Chondrocyte (in vitro differentiated cells): ENCODE data around the gene ANTXR1. TPM values are rescaled to one million over a fixed set of nuclear protein-coding genes. Genes with fewer than 3 reads are reported as not detected.

Experiments used
- DNase-seq: peaks from one replicate; pipeline ENCODE4 v3.0.0; 2021; ENCODE audit warnings: mixed read lengths, low spot score
- H3K27ac Mint-ChIP-seq: one replicate; pipeline ENCODE4 v1.8.0; 2021; ENCODE audit warnings: mild to moderate bottlenecking, moderate library complexity, mixed read lengths; ENCODE audit not compliant: unreplicated experiment
- H3K27me3 Mint-ChIP-seq: 2 replicates; pipeline ENCODE4 v1.8.0; 2021; ENCODE audit warnings: low read depth, mixed read lengths
- H3K36me3 Mint-ChIP-seq: 2 replicates; pipeline ENCODE4 v1.8.0; 2021; ENCODE audit warnings: low read depth, mixed read lengths
- H3K4me1 Mint-ChIP-seq: 2 replicates; pipeline ENCODE4 v1.8.0; 2021; ENCODE audit warnings: low read depth, mild to moderate bottlenecking, mixed read lengths
- H3K4me3 Mint-ChIP-seq: one replicate; pipeline ENCODE4 v1.8.0; 2021; ENCODE audit warnings: mild to moderate bottlenecking, moderate library complexity, mixed read lengths; ENCODE audit not compliant: unreplicated experiment
- H3K9me3 Mint-ChIP-seq: 2 replicates; pipeline ENCODE4 v1.8.0; 2021; ENCODE audit warnings: low read depth, mixed read lengths
- total RNA-seq: library from RNA; stranded (reverse); gene quantifications from 3 replicates; pipeline ENCODE4 v1.2.1, GENCODE V29; 2021
- TF ChIP-seq, protein P1 (sequence below): fragments of 200-600 bp; sonication (generic); IDR thresholded peaks from 2 replicates; pipeline ENCODE4 v1.5.0; 2021; ENCODE audit warnings: antibody characterized with exemption, mild to moderate bottlenecking, moderate library complexity

Gene ANTXR1
- total RNA-seq, 1 donor from 2014 or later: 351 TPM

- DNase-seq: no peak
- Mint-ChIP-seq H3K9me3 (peaks cover 26% of the 10 kb centered on the region), H3K36me3 (peaks cover 11% of the 10 kb centered on the region), H3K27ac (no peak overlapping the region), H3K4me1 (peaks cover 16% of the 10 kb centered on the region), H3K27me3 (no peaks in the 10 kb centered on the region), H3K4me3 (no peak overlapping the region)
- TF ChIP-seq, protein P1, sequence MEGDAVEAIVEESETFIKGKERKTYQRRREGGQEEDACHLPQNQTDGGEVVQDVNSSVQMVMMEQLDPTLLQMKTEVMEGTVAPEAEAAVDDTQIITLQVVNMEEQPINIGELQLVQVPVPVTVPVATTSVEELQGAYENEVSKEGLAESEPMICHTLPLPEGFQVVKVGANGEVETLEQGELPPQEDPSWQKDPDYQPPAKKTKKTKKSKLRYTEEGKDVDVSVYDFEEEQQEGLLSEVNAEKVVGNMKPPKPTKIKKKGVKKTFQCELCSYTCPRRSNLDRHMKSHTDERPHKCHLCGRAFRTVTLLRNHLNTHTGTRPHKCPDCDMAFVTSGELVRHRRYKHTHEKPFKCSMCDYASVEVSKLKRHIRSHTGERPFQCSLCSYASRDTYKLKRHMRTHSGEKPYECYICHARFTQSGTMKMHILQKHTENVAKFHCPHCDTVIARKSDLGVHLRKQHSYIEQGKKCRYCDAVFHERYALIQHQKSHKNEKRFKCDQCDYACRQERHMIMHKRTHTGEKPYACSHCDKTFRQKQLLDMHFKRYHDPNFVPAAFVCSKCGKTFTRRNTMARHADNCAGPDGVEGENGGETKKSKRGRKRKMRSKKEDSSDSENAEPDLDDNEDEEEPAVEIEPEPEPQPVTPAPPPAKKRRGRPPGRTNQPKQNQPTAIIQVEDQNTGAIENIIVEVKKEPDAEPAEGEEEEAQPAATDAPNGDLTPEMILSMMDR: no peak
These were observed 11.1 kb upstream of the ANTXR1 start for GRCh38 chr2:69001879-69002278.

DNA sequence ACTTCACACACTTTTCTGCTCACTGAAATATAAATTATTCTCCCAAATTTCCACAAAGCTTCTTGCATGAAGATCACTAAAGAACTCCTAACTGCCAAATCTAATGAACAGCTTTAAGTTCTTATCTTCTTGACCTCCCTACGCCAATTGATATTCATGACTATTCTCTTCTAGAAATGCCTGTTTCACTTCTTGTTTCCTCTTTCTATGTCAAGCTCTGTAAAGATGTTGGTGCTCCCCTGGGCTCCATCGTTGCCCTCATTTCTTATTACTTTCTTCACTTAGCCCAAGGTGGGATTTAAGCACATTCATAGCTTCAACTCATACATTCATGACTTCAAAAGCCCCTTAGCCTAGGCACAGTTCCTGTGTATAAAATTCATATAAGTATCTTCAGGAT is 9.2 kb upstream of the ANTXR1 start:
- H3K27me3 Mint-ChIP-seq: no peaks in the 10 kb centered on the region
- no peak for DNase-seq
- TF ChIP-seq, protein P1: no peak
- H3K9me3 Mint-ChIP-seq: peaks cover 30% of the 10 kb centered on the region
- H3K27ac Mint-ChIP-seq: no peak overlapping the region
- H3K4me3 Mint-ChIP-seq: no peak overlapping the region
- H3K4me1 Mint-ChIP-seq: peaks cover 9% of the 10 kb centered on the region
- peaks cover 11% of the 10 kb centered on the region for H3K36me3 Mint-ChIP-seq

- no peak for DNase-seq
These were observed 5.8 kb upstream of the ANTXR1 start for GRCh38 chr2:69007169-69007568.

GRCh38 chr2:69007603-69008002 is 5.4 kb upstream of the ANTXR1 start:
- peaks cover 19% of the 10 kb centered on the region for H3K4me1 Mint-ChIP-seq
- H3K36me3 Mint-ChIP-seq: peaks cover 5% of the 10 kb centered on the region
- TF ChIP-seq, protein P1: no peak
- H3K9me3 Mint-ChIP-seq: peaks cover 15% of the 10 kb centered on the region
- DNase-seq: no peak
- no peaks in the 10 kb centered on the region for H3K27me3 Mint-ChIP-seq
- H3K27ac Mint-ChIP-seq: no peak overlapping the region
- no peak overlapping the region for H3K4me3 Mint-ChIP-seq

More at GRCh38 chr2:69007169-69007568, 5.8 kb upstream of the ANTXR1 start:
- Mint-ChIP-seq H3K27ac (no peak overlapping the region), H3K4me3 (no peak overlapping the region), H3K27me3 (no peaks in the 10 kb centered on the region), H3K9me3 (peaks cover 19% of the 10 kb centered on the region), H3K4me1 (peaks cover 16% of the 10 kb centered on the region), H3K36me3 (peaks cover 5% of the 10 kb centered on the region)
- TF ChIP-seq, protein P1: no peak

DNA sequence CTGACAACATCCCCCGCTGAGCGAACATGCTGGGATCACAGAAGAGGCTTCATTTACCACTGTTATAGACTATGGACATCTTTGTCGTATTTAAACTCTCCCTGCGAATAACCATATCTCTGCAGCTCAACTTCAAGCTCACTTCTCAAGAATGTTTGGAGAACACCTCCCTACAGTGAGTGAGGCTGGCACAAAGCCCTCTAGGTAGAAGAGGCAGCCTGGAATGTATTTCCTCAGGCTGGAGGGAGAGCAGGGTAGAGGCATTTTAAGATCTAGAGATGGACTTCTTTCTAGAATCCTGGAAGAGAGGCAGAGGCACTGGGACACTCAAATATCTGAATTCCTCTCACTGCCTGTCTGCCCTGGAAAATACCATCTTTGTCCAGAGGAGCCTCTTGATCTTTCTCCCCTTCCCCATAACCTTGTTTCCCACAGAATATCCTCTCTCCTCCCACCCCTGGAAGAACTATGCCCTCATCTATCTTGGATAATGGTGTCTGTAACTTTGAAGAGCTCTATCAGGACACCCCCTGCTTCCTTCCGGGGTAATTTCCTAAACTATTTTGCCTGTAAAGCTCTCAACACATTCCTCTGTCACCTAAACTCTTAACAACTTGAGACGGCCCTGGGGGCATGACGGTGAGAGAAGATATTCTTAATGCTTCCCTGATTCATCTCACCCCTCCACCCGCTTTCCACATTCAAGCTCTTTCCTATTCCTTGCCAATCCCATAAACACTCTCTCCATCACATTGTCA is 2.4 kb upstream of the ANTXR1 start:
- Mint-ChIP-seq H3K4me1 (peaks cover 35% of the 10 kb centered on the region), H3K36me3 (no peaks in the 10 kb centered on the region)

More for the DNA sequence above, 2.4 kb upstream of the ANTXR1 start:
- H3K9me3 Mint-ChIP-seq: peaks cover 5% of the 10 kb centered on the region
- H3K27me3 Mint-ChIP-seq: no peaks in the 10 kb centered on the region
- H3K4me3 Mint-ChIP-seq: no peak overlapping the region
- H3K27ac Mint-ChIP-seq: peak overlapping the region; percentile 2
- TF ChIP-seq, protein P1: no peak
- DNase-seq: no peak
